Cardiac atrium fibroblast (primary cell): Measurements from ENCODE around the gene CPXM2. TPM values are rescaled to one million over a fixed set of nuclear protein-coding genes. Genes with fewer than 3 reads are reported as not detected.

Experiments
- total RNA-seq: library from RNA; depleted of rRNA; stranded (reverse); fragments of >200 nt; gene quantifications from 2 replicates; pipeline ENCODE4 v1.2.3, GENCODE V29; 2015

Gene CPXM2
- 0.18 and 2.1 TPM in 2 replicates for total RNA-seq

DNA sequence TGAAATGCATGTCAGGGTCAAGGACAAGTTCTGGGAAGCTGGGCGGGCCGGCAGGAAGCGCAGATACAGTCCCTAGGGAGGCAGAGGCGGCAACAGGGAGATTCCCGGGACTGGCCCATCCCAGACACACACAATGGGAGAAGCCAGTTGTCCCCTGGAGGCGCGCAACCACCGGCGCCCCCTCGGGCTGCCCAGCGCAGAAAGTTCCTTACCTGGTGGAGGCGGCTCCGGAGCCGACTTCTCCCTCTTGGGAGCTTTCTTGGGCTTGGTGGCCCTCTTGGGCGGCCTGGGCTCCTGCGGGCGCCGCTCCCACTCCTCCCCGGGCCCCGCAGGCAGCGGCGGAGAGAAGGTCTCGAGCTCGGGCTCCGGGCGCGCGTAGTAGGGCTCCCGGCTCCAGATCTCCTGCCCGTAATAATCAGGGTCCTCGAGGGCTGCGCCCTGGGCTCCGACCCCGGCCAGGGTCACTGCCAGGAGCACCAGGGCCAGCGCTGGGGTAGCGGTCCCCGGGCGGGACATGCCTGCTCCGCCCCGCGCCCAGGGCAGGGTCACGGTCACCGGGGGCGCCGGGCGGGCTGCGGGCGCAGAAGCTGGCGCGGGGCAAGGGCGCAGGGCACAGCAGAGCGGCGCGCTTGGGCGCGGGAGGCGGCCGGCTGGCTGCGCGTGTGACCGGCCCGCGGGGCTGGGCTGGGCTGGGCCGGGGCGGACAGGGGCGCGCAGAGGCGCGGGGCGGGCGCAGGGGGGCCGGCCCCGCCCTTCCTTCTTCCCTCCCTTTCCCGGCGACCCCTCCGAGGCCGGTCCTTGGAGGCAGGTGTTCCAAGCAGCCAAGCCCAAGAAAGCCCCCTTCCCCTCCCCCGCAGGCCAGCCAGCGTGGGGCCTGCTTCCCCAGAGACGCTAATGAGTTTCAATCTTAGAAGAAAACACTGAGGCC, at the start of gene CPXM2:
Gene CPXM2, minus strand, starts transcription at position 664 of the 928 bp plus-strand sequence. Its CDS starts 148 bp downstream, at position 516.

Other genes with a start within 250 kb of the CPXM2 start
- gene GPR26, start 225.5 kb downstream of the CPXM2 start, total RNA-seq: not detected in 2 replicates
- 17.5 and 22.6 TPM in 2 replicates for gene CHST15, start 201.8 kb upstream of the CPXM2 start, total RNA-seq